ENCODE results near the gene SCN1B.
"Not testable (repeated sequence)": the region's sequence is repeated elsewhere in the genome, so short reads cannot be mapped to it uniquely, and the experiment has no call there.

The SCN1B gene

GRCh38 chr19:35006342-35006998 lies 23.8 kb upstream of the SCN1B start:
- Histone ChIP-seq H3K9me3 (ENCODE audit: insufficient read depth, low read length, severe bottlenecking) (no peaks in the 10 kb centered on the region), H3K4me3 (ENCODE audit: low read depth in 1 of 2, low read length in 2 of 2) (no peak overlapping the region), H4K20me1 (ENCODE audit: insufficient read depth, low read length) (peaks cover 67% of the 10 kb centered on the region), H3K27me3 (ENCODE audit: insufficient read depth, low read length, poor library complexity) (no peaks in the 10 kb centered on the region), H3K79me2 (ENCODE audit: insufficient read depth, low read length) (peaks cover 56% of the 10 kb centered on the region), H3K4me1 (ENCODE audit: insufficient read depth, low read length) (peaks cover 27% of the 10 kb centered on the region), H3K4me2 (ENCODE audit: insufficient read depth, low read length) (no peak overlapping the region), H3K27ac (ENCODE audit: low read length) (no peak overlapping the region), H3K9ac (ENCODE audit: low read depth, low read length) (no peak overlapping the region), H2AFZ (ENCODE audit: low read depth, low read length) (no peak overlapping the region), H3K36me3 (ENCODE audit: insufficient read depth, low read length) (peaks cover 83% of the 10 kb centered on the region)
- no peak for ATAC-seq (ENCODE audit: insufficient read depth, low read depth)
- no peak for DNase-seq
- TF ChIP-seq EZH2 (IDR thresholded peaks at IDR 0.05; ENCODE audit: borderline replicate concordance, low read depth, low read length, severe bottlenecking) = no peak
- no peak for TF ChIP-seq CTCF (IDR thresholded peaks at IDR 0.05; ENCODE audit: borderline replicate concordance, extremely low read depth, low read length, poor library complexity, severe bottlenecking)

DNA sequence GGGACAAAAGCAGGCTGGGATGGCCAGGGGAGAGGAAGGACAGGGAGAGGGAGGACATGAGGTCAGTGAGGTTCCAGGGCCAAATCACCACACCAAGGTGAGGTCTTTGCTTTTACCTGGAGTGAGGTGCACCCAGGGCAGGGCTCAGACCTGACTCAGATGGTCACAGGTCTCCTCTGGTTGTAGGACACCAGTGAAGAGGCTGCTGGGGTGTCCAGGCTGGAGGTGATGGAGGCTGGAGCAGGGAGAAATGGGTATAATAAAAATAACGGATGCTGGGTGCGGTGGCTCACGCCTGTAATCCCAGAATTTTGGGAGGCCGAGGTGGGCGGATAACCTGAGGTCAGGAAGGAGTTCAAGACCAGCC lies 23.3 kb upstream of the SCN1B start:
- Histone ChIP-seq H3K9me3 (ENCODE audit: insufficient read depth, low read length, severe bottlenecking) (no peaks in the 10 kb centered on the region), H3K36me3 (ENCODE audit: insufficient read depth, low read length) (peaks cover 85% of the 10 kb centered on the region), H3K4me2 (ENCODE audit: insufficient read depth, low read length) (no peak overlapping the region), H3K79me2 (ENCODE audit: insufficient read depth, low read length) (peaks cover 50% of the 10 kb centered on the region), H3K9ac (ENCODE audit: low read depth, low read length) (no peak overlapping the region), H3K4me3 (ENCODE audit: low read depth in 1 of 2, low read length in 2 of 2) (no peak overlapping the region), H3K4me1 (ENCODE audit: insufficient read depth, low read length) (peaks cover 22% of the 10 kb centered on the region), H3K27me3 (ENCODE audit: insufficient read depth, low read length, poor library complexity) (no peaks in the 10 kb centered on the region), H4K20me1 (ENCODE audit: insufficient read depth, low read length) (peaks cover 63% of the 10 kb centered on the region), H3K27ac (ENCODE audit: low read length) (no peak overlapping the region), H2AFZ (ENCODE audit: low read depth, low read length) (no peak overlapping the region)
- TF ChIP-seq CTCF (IDR thresholded peaks at IDR 0.05; ENCODE audit: borderline replicate concordance, extremely low read depth, low read length, poor library complexity, severe bottlenecking) = no peak
- no peak for TF ChIP-seq EZH2 (IDR thresholded peaks at IDR 0.05; ENCODE audit: borderline replicate concordance, low read depth, low read length, severe bottlenecking)
- ATAC-seq (ENCODE audit: insufficient read depth, low read depth) (no peak), DNase-seq (no peak)

DNA sequence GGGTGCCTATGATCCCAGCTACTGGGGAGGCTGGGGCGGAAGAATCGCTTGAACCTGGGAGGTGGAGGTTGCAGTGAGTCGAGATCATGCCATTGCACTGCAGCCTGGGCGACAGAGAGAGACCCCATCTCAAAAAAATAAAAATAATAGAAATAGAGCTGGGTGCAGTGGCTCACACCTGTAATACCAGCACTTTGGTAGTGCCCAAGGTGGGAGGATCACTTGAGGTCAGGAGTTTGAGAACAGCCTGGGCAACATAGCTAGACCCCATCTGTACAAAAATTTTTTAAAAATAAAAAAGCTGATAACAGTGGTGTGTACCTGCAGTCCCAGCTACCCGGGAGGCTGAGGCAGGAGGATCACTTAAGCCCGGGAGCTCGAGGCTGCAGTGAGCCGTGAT lies 22.8 kb upstream of the SCN1B start:
- not testable (repeated sequence) for H3K4me2 ChIP-seq (ENCODE audit: insufficient read depth, low read length); H2AFZ ChIP-seq (ENCODE audit: low read depth, low read length); H3K9ac ChIP-seq (ENCODE audit: low read depth, low read length); H3K27me3 ChIP-seq (ENCODE audit: insufficient read depth, low read length, poor library complexity); ATAC-seq (ENCODE audit: insufficient read depth, low read depth); H3K27ac ChIP-seq (ENCODE audit: low read length); H3K4me3 ChIP-seq (ENCODE audit: low read depth in 1 of 2, low read length in 2 of 2); H3K9me3 ChIP-seq (ENCODE audit: insufficient read depth, low read length, severe bottlenecking); DNase-seq
- Histone ChIP-seq H4K20me1 (ENCODE audit: insufficient read depth, low read length) (peaks cover 62% of the 10 kb centered on the region), H3K79me2 (ENCODE audit: insufficient read depth, low read length) (peaks cover 47% of the 10 kb centered on the region), H3K36me3 (ENCODE audit: insufficient read depth, low read length) (peaks cover 87% of the 10 kb centered on the region), H3K4me1 (ENCODE audit: insufficient read depth, low read length) (peaks cover 18% of the 10 kb centered on the region)

DNA sequence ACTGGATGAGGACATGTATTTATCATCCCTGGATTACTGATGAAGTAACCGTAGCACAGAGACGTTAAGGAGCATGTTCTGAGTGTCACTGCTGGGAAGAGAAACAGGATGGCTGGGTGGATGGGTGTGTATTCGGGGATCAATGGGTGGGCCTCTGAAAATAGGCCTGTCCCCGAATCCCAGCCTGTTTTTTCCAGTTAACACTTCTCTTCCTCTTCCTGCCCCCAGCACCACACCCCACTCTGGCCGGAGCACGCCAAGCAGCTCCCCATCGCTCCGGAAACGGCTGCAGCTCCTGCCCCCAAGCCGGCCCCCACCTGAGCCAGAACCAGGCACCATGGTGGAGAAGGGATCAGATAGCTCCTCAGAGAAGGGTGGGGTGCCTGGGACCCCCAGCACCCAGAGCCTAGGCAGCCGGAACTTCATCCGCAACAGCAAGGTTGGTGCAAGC lies 21.4 kb upstream of the SCN1B start:
- H3K27ac ChIP-seq (ENCODE audit: low read length) = no peak overlapping the region
- no peak overlapping the region for H2AFZ ChIP-seq (ENCODE audit: low read depth, low read length)
- TF ChIP-seq EZH2 (IDR thresholded peaks at IDR 0.05; ENCODE audit: borderline replicate concordance, low read depth, low read length, severe bottlenecking) (no peak), CTCF (IDR thresholded peaks at IDR 0.05; ENCODE audit: borderline replicate concordance, extremely low read depth, low read length, poor library complexity, severe bottlenecking) (no peak)
- H3K4me1 ChIP-seq (ENCODE audit: insufficient read depth, low read length) = peaks cover 5% of the 10 kb centered on the region; the same call in 1 of the 2 replicates
- H3K9ac ChIP-seq (ENCODE audit: low read depth, low read length) = no peak overlapping the region
- H3K79me2 ChIP-seq (ENCODE audit: insufficient read depth, low read length) = peaks cover 35% of the 10 kb centered on the region
- H3K4me3 ChIP-seq (ENCODE audit: low read depth in 1 of 2, low read length in 2 of 2) = no peak overlapping the region
- no peaks in the 10 kb centered on the region for H3K9me3 ChIP-seq (ENCODE audit: insufficient read depth, low read length, severe bottlenecking)
- peaks cover 87% of the 10 kb centered on the region for H3K36me3 ChIP-seq (ENCODE audit: insufficient read depth, low read length)
- no peaks in the 10 kb centered on the region for H3K27me3 ChIP-seq (ENCODE audit: insufficient read depth, low read length, poor library complexity)
- no peak for ATAC-seq (ENCODE audit: insufficient read depth, low read depth)
- no peak overlapping the region for H3K4me2 ChIP-seq (ENCODE audit: insufficient read depth, low read length)
- DNase-seq = no peak
- H4K20me1 ChIP-seq (ENCODE audit: insufficient read depth, low read length) = peaks cover 60% of the 10 kb centered on the region

Data from DND-41 (cell line).